ENCODE data around the gene NOP53.
"Not testable (repeated sequence)": the region's sequence is repeated elsewhere in the genome, so short reads cannot be mapped to it uniquely, and the experiment has no call there.

Gene NOP53

GRCh38 chr19:47778049-47778953 is 33.0 kb downstream of the NOP53 start, which contains the start of gene SELENOW:
TSS of gene SELENOW (plus strand) at chr19:47778703. CDS start at chr19:47778786, 83 bp downstream.
- peak; percentile 88 for DNase-seq

GRCh38 chr19:47778954-47779351 is 33.6 kb downstream of the NOP53 start:
- no peak for DNase-seq

- no peak for DNase-seq
Observed at GRCh38 chr19:47779524-47780214, 34.3 kb downstream of the NOP53 start.

- DNase-seq = no peak
Observed at GRCh38 chr19:47780215-47780551, 34.8 kb downstream of the NOP53 start.

- DNase-seq = no peak
Observed at GRCh38 chr19:47781590-47782262, 36.4 kb downstream of the NOP53 start.

- DNase-seq = no peak
Observed at GRCh38 chr19:47786566-47786965, 41.2 kb downstream of the NOP53 start.

GRCh38 chr19:47787307-47787706 is 42.0 kb downstream of the NOP53 start:
- DNase-seq = not testable (repeated sequence)

- DNase-seq = not testable (repeated sequence)
Observed at GRCh38 chr19:47789811-47790210, 44.5 kb downstream of the NOP53 start.

- DNase-seq = peak; percentile 26
Observed at GRCh38 chr19:47790398-47790814, 45.1 kb downstream of the NOP53 start.

- DNase-seq = no peak
Observed at GRCh38 chr19:47792616-47793015, 47.3 kb downstream of the NOP53 start.

- no peak for DNase-seq
Observed at GRCh38 chr19:47794526-47794925, 49.2 kb downstream of the NOP53 start.

- no peak for DNase-seq
Observed at GRCh38 chr19:47796785-47797184, 51.4 kb downstream of the NOP53 start.

GRCh38 chr19:47797996-47798903 is 52.9 kb downstream of the NOP53 start:
- DNase-seq = no peak

GRCh38 chr19:47798904-47799266 is 53.5 kb downstream of the NOP53 start:
- DNase-seq = no peak

- DNase-seq = no peak
Observed at GRCh38 chr19:47801270-47801669, 55.9 kb downstream of the NOP53 start.

GRCh38 chr19:47802521-47803043 is 57.2 kb downstream of the NOP53 start:
- no peak for DNase-seq

GRCh38 chr19:47803148-47803547 is 57.8 kb downstream of the NOP53 start:
- DNase-seq = not testable (repeated sequence)

GRCh38 chr19:47803671-47804070 is 58.3 kb downstream of the NOP53 start:
- not testable (repeated sequence) for DNase-seq

- not testable (repeated sequence) for DNase-seq
Observed at GRCh38 chr19:47804451-47804850, 59.1 kb downstream of the NOP53 start, which contains the start of gene TPRX1. TSS of gene TPRX1 (minus strand) at chr19:47804551. CDS start at chr19:47804539, 12 bp downstream.

GRCh38 chr19:47805313-47805712 is 60.0 kb downstream of the NOP53 start:
- DNase-seq = no peak

- DNase-seq = no peak
Observed at GRCh38 chr19:47806435-47806834, 61.1 kb downstream of the NOP53 start.
